H1 (cell line): ENCODE data around the gene CKAP2L. TPM values are rescaled to one million over a fixed set of nuclear protein-coding genes. Genes with fewer than 3 reads are reported as not detected.
A peak's percentile ranks its signal among the peaks of the same experiment; 100 is the strongest.

Source experiments
- CTCF ChIA-PET: fragments of 300-600 bp; sonication (Branson Sonifier 250); formaldehyde crosslinking; loops from one replicate; lab custom pipeline; 2021; ENCODE audit not compliant: partially characterized antibody; lab: Charles Lee
- POLR2A ChIA-PET: fragments of 300-600 bp; sonication (Branson Sonifier 250); formaldehyde crosslinking; loops from one replicate; lab custom pipeline; 2021; ENCODE audit warnings: inconsistent platforms; ENCODE audit not compliant: partially characterized antibody; lab: Charles Lee
- DNase-seq, 2 experiments: peaks; one replicate each; pipeline versions ENCODE4 v3.0.0 to v3.0.0-alpha.2; 2010 to 2022; ENCODE audit warnings: low spot score in 2 of 2, low read depth in 1 of 2, mixed read lengths in 1 of 2
- FAIRE-seq: peaks from 2 replicates; lab custom pipeline; 2011; peaks lifted over from hg19 to GRCh38; lab: Jason Lieb, UNC
- H2AFZ ChIP-seq: 2 replicates; pipeline ENCODE4 v1.8.1; 2012; ENCODE audit warnings: low read length, inconsistent platforms
- H2AK5ac ChIP-seq: 2 replicates; pipeline ENCODE4 v1.6.1; 2013; ENCODE audit warnings: low read depth, low read length
- H2BK120ac ChIP-seq: replicated peaks from 2 replicates; pipeline ENCODE3; 2013; ENCODE audit warnings: low read depth, low read length, inconsistent platforms
- H2BK12ac ChIP-seq: 2 replicates; pipeline ENCODE4 v1.6.1; 2013; ENCODE audit warnings: low read depth, low read length
- H2BK15ac ChIP-seq: 2 replicates; pipeline ENCODE4 v1.6.1; 2013; ENCODE audit warnings: low read length
- H2BK20ac ChIP-seq: 2 replicates; pipeline ENCODE4 v1.6.1; 2013; ENCODE audit warnings: low read length
- H2BK5ac ChIP-seq: 2 replicates; pipeline ENCODE4 v1.6.1; 2013; ENCODE audit warnings: low read depth, low read length
- H3K14ac ChIP-seq: 2 replicates; pipeline ENCODE4 v1.6.1; 2013; ENCODE audit warnings: inconsistent platforms; ENCODE audit not compliant: insufficient read length
- H3K18ac ChIP-seq: 2 replicates; pipeline ENCODE4 v1.6.1; 2013; ENCODE audit warnings: low read length; ENCODE audit errors: extremely low read depth
- H3K23ac ChIP-seq: 2 replicates; pipeline ENCODE4 v1.6.1; 2013; ENCODE audit warnings: inconsistent platforms; ENCODE audit not compliant: insufficient read length
- H3K23me2 ChIP-seq: 2 replicates; pipeline ENCODE4 v1.6.1; 2013; ENCODE audit warnings: low read depth, low read length
- H3K27ac ChIP-seq: 2 replicates; pipeline ENCODE4 v1.6.1; 2011; ENCODE audit warnings: low read depth, low read length, inconsistent platforms
- H3K27me3 ChIP-seq, 4 experiments: replicated peaks in 1 of 4; 1 replicate in 1 of 4; 2 replicates in 3 of 4; pipeline versions ENCODE4 v1.6.1 to v1.8.1; 2011 to 2013; ENCODE audit warnings: low read length in 3 of 4, mild to moderate bottlenecking in 3 of 4, inconsistent platforms in 2 of 4, mixed read lengths in 2 of 4, moderate library complexity in 1 of 4; ENCODE audit not compliant: control insufficient read depth in 3 of 4, insufficient read depth in 3 of 4; ENCODE audit errors: extremely low read depth in 1 of 4
- H3K36me3 ChIP-seq, 4 experiments: 2 replicates each; pipeline versions ENCODE4 v1.6.1 to v1.8.1; 2011 to 2013; ENCODE audit warnings: mild to moderate bottlenecking in 4 of 4, low read length in 3 of 4, moderate library complexity in 2 of 4, control low read depth in 1 of 4, inconsistent platforms in 1 of 4; ENCODE audit not compliant: insufficient read depth in 4 of 4, control insufficient read depth in 2 of 4
- H3K4ac ChIP-seq: replicated peaks from 2 replicates; pipeline ENCODE3; 2013; ENCODE audit warnings: low read length, low read depth, mixed read lengths, inconsistent platforms; ENCODE audit not compliant: insufficient read length
- H3K4me1 ChIP-seq, 4 experiments: replicated peaks in 1 of 4; 1 replicate in 1 of 4; 2 replicates in 3 of 4; pipeline versions ENCODE4 v1.6.1 to v1.8.1; 2011 to 2013; ENCODE audit warnings: low read length in 3 of 4, inconsistent platforms in 2 of 4, mixed read lengths in 1 of 4; ENCODE audit not compliant: insufficient read depth in 4 of 4, control insufficient read depth in 3 of 4
- H3K4me2 ChIP-seq, 2 experiments: 2 replicates each; pipeline versions ENCODE4 v1.6.1 to v1.8.1; 2011 to 2013; ENCODE audit warnings: low read depth in 2 of 2, low read length in 2 of 2, control low read depth in 1 of 2, inconsistent platforms in 1 of 2, mild to moderate bottlenecking in 1 of 2; ENCODE audit not compliant: insufficient read depth in 1 of 2
- H3K4me3 ChIP-seq, 4 experiments: fragments of 200-600, 300-600 bp in 1 of 4; sonication (generic), shearing (Covaris generic), sonication (Bioruptor Twin) in 1 of 4; 2 replicates each; pipeline versions ENCODE4 v1.5.1 to v1.8.1; 2011 to 2016; ENCODE audit warnings: low read length in 4 of 4, low read depth in 3 of 4, control low read depth in 2 of 4, inconsistent platforms in 2 of 4, mild to moderate bottlenecking in 2 of 4, mixed read lengths in 1 of 4, moderate library complexity in 1 of 4; ENCODE audit not compliant: insufficient read depth in 2 of 4; ENCODE audit errors: extremely low read depth in 1 of 4
- H3K56ac ChIP-seq: replicated peaks from 2 replicates; pipeline ENCODE3; 2013; ENCODE audit warnings: low read depth, mild to moderate bottlenecking, mixed read lengths, low read length, inconsistent platforms; ENCODE audit not compliant: insufficient read length
- H3K79me1 ChIP-seq: 2 replicates; pipeline ENCODE4 v1.6.1; 2013; ENCODE audit warnings: low read depth, low read length, control low read depth
- H3K79me2 ChIP-seq, 2 experiments: 2 replicates each; pipeline versions ENCODE4 v1.6.1 to v1.8.1; 2012 to 2013; ENCODE audit warnings: low read length in 2 of 2, mild to moderate bottlenecking in 2 of 2, inconsistent platforms in 1 of 2; ENCODE audit not compliant: insufficient read depth in 2 of 2, control insufficient read depth in 1 of 2
- H3K9ac ChIP-seq, 4 experiments: replicated peaks in 1 of 4; 1 replicate in 1 of 4; 2 replicates in 3 of 4; pipeline versions ENCODE4 v1.6.1 to v1.8.1; 2011 to 2013; ENCODE audit warnings: low read depth in 3 of 4, low read length in 3 of 4, control low read depth in 2 of 4, mild to moderate bottlenecking in 2 of 4, moderate library complexity in 2 of 4, inconsistent platforms in 1 of 4; ENCODE audit errors: extremely low read depth in 1 of 4
- H3K9me3 ChIP-seq, 2 experiments: 2 replicates each; pipeline versions ENCODE4 v1.6.1 to v1.8.1; 2012 to 2013; ENCODE audit warnings: mild to moderate bottlenecking in 2 of 2, moderate library complexity in 2 of 2, control low read depth in 1 of 2, inconsistent platforms in 1 of 2, low read depth in 1 of 2, low read length in 1 of 2, mixed read lengths in 1 of 2; ENCODE audit not compliant: insufficient read depth in 2 of 2
- H4K20me1 ChIP-seq, 2 experiments: replicated peaks in 1 of 2; 2 replicates each; pipeline versions ENCODE3 to v1.8.1; 2011 to 2013; ENCODE audit warnings: inconsistent platforms in 2 of 2, low read length in 2 of 2, mild to moderate bottlenecking in 1 of 2; ENCODE audit not compliant: insufficient read depth in 2 of 2, control insufficient read depth in 1 of 2
- H4K5ac ChIP-seq: 2 replicates; pipeline ENCODE4 v1.6.1; 2013; ENCODE audit warnings: low read length, low read depth, mixed read lengths, inconsistent platforms; ENCODE audit not compliant: insufficient read length
- H4K8ac ChIP-seq: 2 replicates; pipeline ENCODE4 v1.8.0; 2013; ENCODE audit warnings: mild to moderate bottlenecking, moderate library complexity, low read length, inconsistent platforms; ENCODE audit not compliant: insufficient read depth; ENCODE audit errors: extremely low read depth
- H4K91ac ChIP-seq: replicated peaks from 2 replicates; pipeline ENCODE3; 2013; ENCODE audit warnings: low read length, mixed read lengths, inconsistent platforms; ENCODE audit not compliant: insufficient read length
- ATF3 ChIP-seq: IDR thresholded peaks from 2 replicates; pipeline ENCODE4 v1.6.1; 2011; ENCODE audit warnings: low read depth, mild to moderate bottlenecking, low read length; ENCODE audit not compliant: insufficient read depth
- BRCA1 ChIP-seq: IDR thresholded peaks from 2 replicates; pipeline ENCODE4 v1.6.1; 2012; ENCODE audit warnings: low read depth, low read length, improper control_type of control experiment
- CHD2 ChIP-seq: IDR thresholded peaks from 2 replicates; pipeline ENCODE4 v1.6.1; 2012; ENCODE audit warnings: low read length, improper control_type of control experiment
- EGR1 ChIP-seq: IDR thresholded peaks from 2 replicates; pipeline ENCODE4 v1.6.1; 2011; ENCODE audit warnings: low read depth, low read length, borderline replicate concordance
- JUND ChIP-seq: IDR thresholded peaks from 2 replicates; pipeline ENCODE4 v1.6.1; 2011; ENCODE audit warnings: mild to moderate bottlenecking, improper control_type of control experiment, low read length
- NRF1 ChIP-seq: IDR thresholded peaks from 2 replicates; pipeline ENCODE4 v1.6.1; 2011; ENCODE audit warnings: mild to moderate bottlenecking, low read depth, low read length, improper control_type of control experiment
- RAD21 ChIP-seq, 2 experiments: IDR thresholded peaks in 1 of 2; conservative IDR thresholded peaks in 1 of 2; 2 replicates each; pipeline ENCODE4 v1.6.1; 2011; ENCODE audit warnings: low read depth in 2 of 2, low read length in 2 of 2, improper control_type of control experiment in 1 of 2, inconsistent platforms in 1 of 2, mild to moderate bottlenecking in 1 of 2, moderate library complexity in 1 of 2
- RFX5 ChIP-seq: IDR thresholded peaks from 2 replicates; pipeline ENCODE4 v1.6.1; 2011; ENCODE audit warnings: low read depth, low read length, improper control_type of control experiment, borderline replicate concordance
- SAP30 ChIP-seq: fragments of 300-600 bp; sonication (generic); IDR thresholded peaks from 2 replicates; pipeline ENCODE4 v1.7.1; 2012; ENCODE audit warnings: low read length, moderate library complexity, mild to moderate bottlenecking, inconsistent platforms; ENCODE audit not compliant: insufficient read depth, insufficient replicate concordance
- SIN3A ChIP-seq, 2 experiments: IDR thresholded peaks in 1 of 2; conservative IDR thresholded peaks in 1 of 2; 2 replicates each; pipeline ENCODE4 v1.6.1; 2011 to 2012; ENCODE audit warnings: low read length in 2 of 2, improper control_type of control experiment in 1 of 2, low read depth in 1 of 2, mild to moderate bottlenecking in 1 of 2
- SP2 ChIP-seq: IDR thresholded peaks from 2 replicates; pipeline ENCODE4 v1.6.1; 2012; ENCODE audit warnings: mild to moderate bottlenecking, low read length, inconsistent platforms
- SP4 ChIP-seq: IDR thresholded peaks from 2 replicates; pipeline ENCODE4 v1.6.1; 2012; ENCODE audit warnings: low read length, inconsistent platforms
- TAF7 ChIP-seq: optimal IDR thresholded peaks from 2 replicates; pipeline ENCODE3; 2011; ENCODE audit warnings: low read depth, mild to moderate bottlenecking, inconsistent platforms, low read length, moderate library complexity, borderline replicate concordance
- TCF12 ChIP-seq: IDR thresholded peaks from 2 replicates; pipeline ENCODE4 v1.6.1; 2011; ENCODE audit warnings: low read depth, mild to moderate bottlenecking, low read length
- WGBS, 2 experiments: shearing (Covaris generic) in 1 of 2; methylation state at CpG; one replicate each; pipeline versions ENCODE4 v1.1.6 to v1.1.7; 2013 to 2015; ENCODE audit warnings: low lambda C conversion rate in 2 of 2, mixed read lengths in 2 of 2, inconsistent platforms in 1 of 2, low coverage in 1 of 2, missing lambda C conversion rate in 1 of 2; ENCODE audit not compliant: insufficient replicate concordance in 2 of 2, insufficient coverage in 1 of 2, insufficient read length in 1 of 2; ENCODE audit errors: extremely low coverage in 1 of 2, missing lambda C conversion rate in 1 of 2; 5-methylcytosine and 5-hydroxymethylcytosine counted together
- polyA plus RNA-seq, 7 experiments: library from polyadenylated mRNA; depleted of rRNA in 3 of 7; stranded (reverse) in 5 of 7; unstranded in 2 of 7; fragments of >200 nt in 5 of 7; fragments of 200-250 nt in 2 of 7; gene quantifications; 1 replicate in 5 of 7; 2 replicates in 1 of 7; 4 replicates in 1 of 7; pipeline versions ENCODE4 v1.2.1 to v1.2.3, GENCODE V29; 2011 to 2013; ENCODE audit warnings: missing spikeins in 2 of 7, mixed read lengths in 2 of 7
- total RNA-seq: library from RNA; stranded (reverse); fragmentation: NEBNext Ultra II Directional; extraction: Animal tissue kit (Norgen Biotek cat#: 25700); gene quantifications from 2 replicates; pipeline ENCODE4 v1.2.1, GENCODE V29; 2021

The CKAP2L gene
- total and polyA plus RNA-seq, 2 of the 8 experiments (the other 6 are each of a cell fraction or from before 2014, with no cell fraction given), result 2.5 to 20.7 TPM

- Histone ChIP-seq H3K4ac (no peak overlapping the region), H4K8ac (no peak overlapping the region), H3K4me1 (no peaks in the 10 kb centered on the region), H4K20me1 (no peaks in the 10 kb centered on the region), H2BK20ac (no peak overlapping the region), H3K9me3 (no peaks in the 10 kb centered on the region), H3K23ac (no peak overlapping the region), H3K27me3 (no peaks in the 10 kb centered on the region), H3K18ac (no peak overlapping the region), H3K14ac (no peak overlapping the region), H2BK5ac (no peak overlapping the region), H3K79me1 (no peaks in the 10 kb centered on the region), H3K36me3 (no peaks in the 10 kb centered on the region), H3K23me2 (no peaks in the 10 kb centered on the region), H3K79me2 (no peaks in the 10 kb centered on the region), H3K4me2 (no peak overlapping the region), H4K91ac (no peak overlapping the region), H3K27ac (no peak overlapping the region), H2AK5ac (no peak overlapping the region), H4K5ac (no peak overlapping the region), H2BK120ac (no peak overlapping the region), H2BK15ac (no peak overlapping the region), H3K56ac (no peak overlapping the region), H2AFZ (peak overlapping the region; percentile 93; the same call in 1 of the 2 replicates), H3K9ac (no peak overlapping the region), H2BK12ac (no peak overlapping the region), H3K4me3 (no peak overlapping the region)
- FAIRE-seq (no peak), DNase-seq (no peak)
- ChIA-PET CTCF (interaction anchor here (3.1 kb wide), 1 partner anchor 19 kb away, joined by 17 read pairs; no protein-coding TSS in a partner anchor), POLR2A (no interaction called here)
- WGBS, 2 experiments, result 67% methylated on average over 5 of the region's 5 CpGs; no CpG with 5 or more reads in 1 of the 2 experiments
- TF ChIP-seq TAF7, result no peak
- no peak for TF ChIP-seq SP2
- TF ChIP-seq JUND, result no peak
- TF ChIP-seq BRCA1, result no peak
- TF ChIP-seq SIN3A (conservative IDR thresholded peaks at IDR 0.05 in 1 of 2, IDR thresholded peaks at IDR 0.05 in 1 of 2; ENCODE audit: low read depth in 1 of 2, low read length in 2 of 2), result no peak
- TF ChIP-seq ATF3, result no peak
- TF ChIP-seq SAP30, result no peak
- TF ChIP-seq RAD21 (IDR thresholded peaks at IDR 0.05 in 1 of 2, conservative IDR thresholded peaks at IDR 0.05 in 1 of 2; ENCODE audit: low read depth in 2 of 2, low read length in 2 of 2), result no peak
- no peak for TF ChIP-seq SP4
- TF ChIP-seq EGR1, result no peak
- TF ChIP-seq RFX5, result no peak
- TF ChIP-seq TCF12, result no peak
- no peak for TF ChIP-seq CHD2
- TF ChIP-seq NRF1, result no peak
Measured at GRCh38 chr2:112706170-112706664, 58.2 kb downstream of the CKAP2L start.
